GM18909 (cell line): ENCODE measurements around the gene CNN3.
A peak's percentile ranks its signal among the peaks of the same experiment; 100 is the strongest.
"Not testable (repeated sequence)": the region's sequence is repeated elsewhere in the genome, so short reads cannot be mapped to it uniquely, and the experiment has no call there.

ENCODE experiments used
- ATAC-seq: cut with Tn5 transposase; IDR thresholded peaks from one replicate; pipeline ENCODE4 v1.9.1; 2021; ENCODE audit warnings: mild to moderate bottlenecking; ENCODE audit not compliant: unreplicated experiment, poor library complexity

The CNN3 gene

GRCh38 chr1:94951046-94951445 lies 24.1 kb upstream of the CNN3 start:
- no peak for ATAC-seq

GRCh38 chr1:94949681-94950661 lies 23.1 kb upstream of the CNN3 start:
- no peak for ATAC-seq

GRCh38 chr1:94947437-94947836 lies 20.5 kb upstream of the CNN3 start:
- no peak for ATAC-seq

GRCh38 chr1:94946886-94947285 lies 20.0 kb upstream of the CNN3 start:
- ATAC-seq: no peak

- ATAC-seq: peak; percentile 75
Observed at GRCh38 chr1:94942171-94943128, 15.5 kb upstream of the CNN3 start.

GRCh38 chr1:94941480-94941879 lies 14.6 kb upstream of the CNN3 start:
- ATAC-seq: not testable (repeated sequence)

- no peak for ATAC-seq
Observed at GRCh38 chr1:94940738-94941137, 13.8 kb upstream of the CNN3 start.

GRCh38 chr1:94937820-94938219 lies 10.9 kb upstream of the CNN3 start:
- no peak for ATAC-seq

- no peak for ATAC-seq
Observed at GRCh38 chr1:94936861-94937620, 10.1 kb upstream of the CNN3 start.

- no peak for ATAC-seq
Observed at GRCh38 chr1:94935476-94935875, 8.6 kb upstream of the CNN3 start.

GRCh38 chr1:94935034-94935433 lies 8.1 kb upstream of the CNN3 start:
- no peak for ATAC-seq

- ATAC-seq: no peak
Observed at GRCh38 chr1:94934551-94934950, 7.6 kb upstream of the CNN3 start.

- ATAC-seq: no peak
Observed at GRCh38 chr1:94931254-94931841, 4.4 kb upstream of the CNN3 start.

- ATAC-seq: no peak
Observed at GRCh38 chr1:94929351-94930217, 2.7 kb upstream of the CNN3 start.

- ATAC-seq: no peak
Observed at GRCh38 chr1:94928293-94928939, 1.5 kb upstream of the CNN3 start.

- ATAC-seq: peak; percentile 27
Observed at GRCh38 chr1:94927405-94928175, 680 bp upstream of the CNN3 start.

GRCh38 chr1:94926126-94926914 lies 590 bp downstream of the CNN3 start:
- ATAC-seq: peak; percentile 33
